ENCODE results near the gene RNF4. TPM values are rescaled to one million over a fixed set of nuclear protein-coding genes. Genes with fewer than 3 reads are reported as not detected.

The RNF4 gene
- total RNA-seq, 4 donors from 2014 or later, result 33.2 to 49.0 (median 40.7) TPM

- WGBS, result 91% methylated on average over 18 of the region's 19 CpGs
- intact Hi-C loops (cut with DNase I), result loop anchor here (5.0 kb wide), 1 partner anchor 217 kb away; the partner anchor contains the start of genes HAUS3 and POLN
- H3K27ac ChIP-seq (replicated peaks in 1 of 4), result no peak overlapping the region
- no peak for DNase-seq (ENCODE audit: extremely low spot score)
- H3K27me3 ChIP-seq, result peaks cover 0 to 20% (median 0%) of the 10 kb centered on the region in 4 donors
- H3K4me3 ChIP-seq, result no peak overlapping the region
- no peaks in the 10 kb centered on the region for H3K36me3 ChIP-seq
- peaks cover 6 to 26% (median 18%) of the 10 kb centered on the region in 4 donors for H3K4me1 ChIP-seq
- H3K9me3 ChIP-seq, result no peaks in the 10 kb centered on the region
- no peak for TF ChIP-seq POLR2A (IDR thresholded peaks at IDR 0.05; ENCODE audit: low read depth)
- TF ChIP-seq POLR2AphosphoS5 (IDR thresholded peaks at IDR 0.05), result no peak
- no peak for TF ChIP-seq CTCF (IDR thresholded peaks at IDR 0.05)
- no peak for TF ChIP-seq EP300 (IDR thresholded peaks at IDR 0.05)
Measured at GRCh38 chr4:2459589-2460349, 9.1 kb upstream of the RNF4 start.

GRCh38 chr4:2461246-2461960 is 7.5 kb upstream of the RNF4 start:
- Histone ChIP-seq H3K36me3 (no peaks in the 10 kb centered on the region), H3K4me3 (no peak overlapping the region), H3K27me3 (peaks cover 0 to 20% (median 0%) of the 10 kb centered on the region in 4 donors), H3K9me3 (no peaks in the 10 kb centered on the region), H3K27ac (replicated peaks in 1 of 4) (no peak overlapping the region), H3K4me1 (peaks cover 6 to 26% (median 18%) of the 10 kb centered on the region in 4 donors)
- DNase-seq (ENCODE audit: extremely low spot score), result no peak
- intact Hi-C loops (cut with DNase I), result loop anchor here (5.0 kb wide), 1 partner anchor 219 kb away; the partner anchor contains the start of genes HAUS3 and POLN
- 97% methylated on average over 3 of the region's 15 CpGs for WGBS
- TF ChIP-seq CTCF (IDR thresholded peaks at IDR 0.05) (no peak), POLR2A (IDR thresholded peaks at IDR 0.05; ENCODE audit: low read depth) (no peak), POLR2AphosphoS5 (IDR thresholded peaks at IDR 0.05) (no peak), EP300 (IDR thresholded peaks at IDR 0.05) (no peak)

- intact Hi-C loops (cut with DNase I), result loop anchor here (2.0 to 5.0 kb wide), 2 partner anchors 220 to 242 kb away; partner anchors contain the start of genes HAUS3 and POLN
- DNase-seq (ENCODE audit: extremely low spot score), result no peak
Measured at GRCh38 chr4:2462218-2462991, 6.5 kb upstream of the RNF4 start.

More at GRCh38 chr4:2462218-2462991, 6.5 kb upstream of the RNF4 start:
- WGBS, result 25% methylated on average over 22 of the region's 99 CpGs
- H3K27ac ChIP-seq (replicated peaks in 1 of 4), result peak overlapping the region; percentile 61 to 84 (median 72)
- H3K4me3 ChIP-seq, result peak overlapping the region; percentile 61 to 80 (median 65)
- H3K9me3 ChIP-seq, result no peaks in the 10 kb centered on the region
- peaks cover 0 to 16% (median 0%) of the 10 kb centered on the region in 4 donors for H3K27me3 ChIP-seq
- H3K36me3 ChIP-seq, result no peaks in the 10 kb centered on the region
- TF ChIP-seq POLR2A (IDR thresholded peaks at IDR 0.05; ENCODE audit: low read depth), result no peak
- peak in 1 of 2 donors; percentile 14 for TF ChIP-seq POLR2AphosphoS5 (IDR thresholded peaks at IDR 0.05)
- TF ChIP-seq CTCF (IDR thresholded peaks at IDR 0.05), result peak; percentile 63 to 68 (median 68)
- peaks cover 6 to 32% (median 23%) of the 10 kb centered on the region in 4 donors for H3K4me1 ChIP-seq
